HG03025 (cell line): ENCODE measurements around the gene PWP1.
A peak's percentile ranks its signal among the peaks of the same experiment; 100 is the strongest.

Source experiments
- ATAC-seq: cut with Tn5 transposase; IDR thresholded peaks from one replicate; pipeline ENCODE4 v1.9.1; 2021; ENCODE audit warnings: mild to moderate bottlenecking, moderate library complexity; ENCODE audit not compliant: unreplicated experiment, low FRiP score

The PWP1 gene

DNA sequence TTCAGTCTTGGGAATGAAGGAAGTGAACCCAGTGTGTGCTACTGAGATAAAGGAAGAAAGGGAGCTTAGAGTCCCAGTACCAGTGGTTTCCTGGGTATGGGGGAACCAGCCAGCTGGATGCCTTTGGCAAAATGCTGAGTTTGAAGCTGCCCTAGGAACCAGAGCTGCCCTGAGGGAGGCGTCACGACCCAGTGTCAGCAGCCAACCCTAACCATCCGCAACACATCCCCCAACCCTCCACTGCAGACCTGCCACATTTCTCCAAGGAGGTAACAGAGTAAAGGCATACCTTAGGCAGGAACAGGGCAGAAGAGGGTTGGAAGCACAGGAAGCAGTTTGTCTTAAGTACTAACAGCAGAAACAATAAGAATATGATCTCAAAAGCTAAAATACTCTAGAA, 46.8 kb downstream of the PWP1 start:
- no peak for ATAC-seq

DNA sequence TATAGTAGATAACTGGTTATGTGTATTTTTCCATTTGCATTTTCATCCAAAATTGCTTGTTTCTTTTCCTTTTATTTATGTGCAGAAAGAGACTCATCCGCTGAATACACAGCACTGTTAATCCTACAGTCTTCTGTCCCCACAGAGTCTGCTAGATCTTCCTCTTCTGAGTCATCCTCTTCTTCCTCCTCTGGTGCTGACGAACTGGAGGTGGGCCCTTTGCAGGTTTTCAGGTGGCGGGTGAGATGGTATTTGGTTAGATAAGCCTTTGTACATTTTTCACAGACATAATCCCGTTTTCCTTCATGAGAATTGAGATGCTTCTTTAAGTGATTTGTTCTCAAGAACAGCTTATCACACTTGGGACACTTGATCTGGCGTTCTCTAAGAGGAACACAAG, 48.5 kb downstream of the PWP1 start:
- ATAC-seq, result no peak

DNA sequence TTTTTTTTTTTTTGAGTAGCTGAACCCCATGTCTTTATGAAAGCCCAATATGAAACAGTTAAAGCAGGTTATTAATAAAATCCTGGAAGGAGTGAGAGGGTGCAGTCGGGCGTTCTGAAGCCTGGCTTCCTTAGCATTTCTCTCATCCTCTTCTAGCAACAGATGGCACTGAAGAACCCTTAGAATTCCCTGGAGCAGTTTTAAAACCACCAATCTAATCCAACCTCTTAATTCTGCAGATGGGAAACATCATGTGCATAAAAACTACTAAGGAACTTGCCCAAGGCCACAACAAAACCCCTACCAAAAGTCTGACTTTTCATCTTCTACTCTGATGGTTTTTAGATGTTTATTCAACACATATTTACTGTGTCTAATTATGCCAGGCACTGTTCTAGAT, 50.2 kb downstream of the PWP1 start:
- no peak for ATAC-seq

DNA sequence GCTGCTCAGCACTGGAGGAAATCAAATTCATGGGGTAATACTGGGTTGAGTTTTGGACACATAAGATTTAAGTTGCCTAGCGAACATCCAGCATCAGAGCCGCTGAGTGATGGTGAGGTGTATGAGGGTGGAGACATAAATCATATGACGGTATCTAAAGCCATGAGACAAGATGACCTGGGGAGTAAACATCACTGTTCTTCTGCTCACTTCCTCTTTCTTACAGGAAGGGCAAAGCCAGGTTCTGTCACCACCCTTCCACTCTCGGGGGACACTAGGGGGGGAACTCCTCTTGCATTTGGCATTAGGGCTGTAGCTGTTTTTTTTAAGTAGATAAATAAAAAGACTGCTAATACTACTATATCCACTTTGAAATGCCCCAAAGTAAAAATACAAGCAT, 51.3 kb downstream of the PWP1 start:
- peak; percentile 91 for ATAC-seq

- ATAC-seq, result no peak
Observed at GRCh38 chr12:107748472-107748871, 62.9 kb downstream of the PWP1 start.

GRCh38 chr12:107749083-107749482, 63.5 kb downstream of the PWP1 start:
- ATAC-seq, result no peak

- ATAC-seq, result no peak
Observed at GRCh38 chr12:107759410-107759809, 73.8 kb downstream of the PWP1 start.

DNA sequence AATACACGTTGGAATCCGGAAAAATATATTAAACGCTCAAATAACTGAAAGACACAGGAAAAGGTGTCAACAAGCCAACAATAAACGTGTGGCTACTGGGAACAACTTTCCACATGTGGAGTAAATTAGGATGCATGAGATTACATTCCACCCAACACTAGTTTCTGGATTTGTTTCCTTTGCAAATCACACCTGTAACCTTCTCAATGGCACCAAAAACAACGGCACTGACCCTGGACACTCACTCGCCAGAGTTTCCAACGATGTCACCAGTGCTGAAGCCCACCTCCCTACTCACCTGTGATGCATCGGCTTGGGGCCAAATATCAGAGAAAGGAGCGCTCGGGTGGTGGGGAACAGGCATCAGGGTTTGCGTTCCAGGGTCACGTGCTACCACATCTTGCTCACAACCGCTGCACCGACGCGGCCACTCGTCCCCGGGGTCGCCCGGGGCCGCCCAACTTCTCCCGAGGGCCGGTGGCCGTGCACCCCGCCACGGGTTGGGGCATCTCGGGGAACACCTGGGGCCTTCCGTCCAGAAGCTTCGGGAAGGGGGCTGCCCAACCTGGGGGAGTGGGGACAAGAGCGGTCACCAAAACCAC, 74.7 kb downstream of the PWP1 start:
- ATAC-seq, result peak; percentile 23

- peak; percentile 90 for ATAC-seq
Observed at GRCh38 chr12:107760809-107761501, 75.4 kb downstream of the PWP1 start, which contains the start of gene PRDM4. Gene PRDM4 (minus strand): TSS chr12:107761137. CDS start chr12:107760515, 622 bp downstream.

DNA sequence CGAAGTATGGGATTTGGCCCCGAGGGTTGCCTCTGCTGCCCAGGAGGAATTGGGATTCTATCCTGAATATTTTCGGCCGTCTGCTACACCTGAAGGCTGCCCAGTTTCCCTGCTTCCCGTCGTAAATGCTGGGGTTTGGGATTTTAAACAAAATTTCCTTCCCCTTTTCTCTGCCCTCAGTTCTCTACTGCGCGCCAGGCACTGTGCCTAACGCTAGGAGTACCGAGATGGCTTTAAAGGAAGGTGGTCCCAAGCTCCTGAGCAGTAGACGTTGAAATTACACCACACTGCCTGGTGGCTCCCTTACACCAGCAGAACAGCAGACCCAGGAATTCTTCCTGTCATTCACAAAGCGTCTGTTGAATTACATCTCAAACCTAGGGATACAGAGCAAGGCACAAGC, 75.9 kb downstream of the PWP1 start:
- no peak for ATAC-seq
